ENCODE data around the gene SLC7A4. TPM values are rescaled to one million over a fixed set of nuclear protein-coding genes. Genes with fewer than 3 reads are reported as not detected.
A peak's percentile ranks its signal among the peaks of the same experiment; 100 is the strongest.

SLC7A4 gene
- total RNA-seq, 2 experiments from 2014 or later, result not detected

DNA sequence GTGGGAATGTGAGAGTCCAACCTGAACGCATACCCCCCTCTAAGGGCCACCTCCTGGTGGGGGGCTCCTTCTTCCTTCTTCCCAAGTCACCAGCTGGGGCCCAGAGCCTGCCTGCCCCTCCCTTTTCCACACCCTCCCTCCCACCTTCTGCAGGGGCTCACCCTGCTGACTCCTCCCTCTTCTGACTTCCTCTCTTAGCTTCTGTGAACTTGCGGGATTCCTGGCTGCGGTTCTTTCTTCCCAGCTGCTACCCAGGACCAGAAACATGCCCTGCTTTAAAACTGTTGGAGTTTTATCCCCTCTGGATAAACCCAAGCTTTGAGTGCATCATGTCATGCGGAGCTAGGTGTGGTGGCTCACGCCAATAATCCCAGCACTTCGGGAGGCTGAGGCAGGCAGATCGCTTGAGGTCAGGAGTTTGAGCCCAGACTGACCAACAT lies 23.5 kb upstream of the SLC7A4 start:
- no peak for TF ChIP-seq CTCF (IDR thresholded peaks at IDR 0.05)
- POLR2A ChIA-PET, result no interaction called here
- intact Hi-C loops (cut with micrococcal nuclease), result no loop called here
- CTCF ChIA-PET, result interaction anchor here (1.0 to 1.1 kb wide), 2 partner anchors 56 to 272 kb away, joined by 3 read pairs; no protein-coding TSS in a partner anchor
- H3K27ac Mint-ChIP-seq, result no peak overlapping the region
- H3K36me3 Mint-ChIP-seq (ENCODE audit: low read depth), result no peaks in the 10 kb centered on the region
- peak; percentile 61 for ATAC-seq
- H3K27me3 Mint-ChIP-seq, result peaks cover 5% of the 10 kb centered on the region
- peak overlapping the region; percentile 25 for H3K4me3 Mint-ChIP-seq
- peaks cover 10% of the 10 kb centered on the region for H3K4me1 Mint-ChIP-seq (ENCODE audit: low read depth)
- H3K9me3 Mint-ChIP-seq, result no peaks in the 10 kb centered on the region
- no peak for DNase-seq

- ChIA-PET CTCF (interaction anchor here (1.0 to 1.1 kb wide), 2 partner anchors 56 to 271 kb away, joined by 3 read pairs; no protein-coding TSS in a partner anchor), POLR2A (interaction anchor here (0.6 kb wide), 1 partner anchor 8 kb away, joined by 3 read pairs; no protein-coding TSS in a partner anchor)
- Mint-ChIP-seq H3K27me3 (peaks cover 5% of the 10 kb centered on the region), H3K4me1 (ENCODE audit: low read depth) (peaks cover 10% of the 10 kb centered on the region), H3K36me3 (ENCODE audit: low read depth) (no peaks in the 10 kb centered on the region), H3K27ac (no peak overlapping the region), H3K4me3 (peak overlapping the region; percentile 25), H3K9me3 (no peaks in the 10 kb centered on the region)
- ATAC-seq, result peak; percentile 49
- DNase-seq, result no peak
- intact Hi-C loops (cut with micrococcal nuclease), result no loop called here
- TF ChIP-seq CTCF (IDR thresholded peaks at IDR 0.05), result no peak
These were observed 23.1 kb upstream of the SLC7A4 start for GRCh38 chr22:21055564-21055834.

- Mint-ChIP-seq H3K9me3 (no peaks in the 10 kb centered on the region), H3K36me3 (ENCODE audit: low read depth) (no peaks in the 10 kb centered on the region), H3K4me3 (no peak overlapping the region), H3K27ac (no peak overlapping the region), H3K4me1 (ENCODE audit: low read depth) (peaks cover 10% of the 10 kb centered on the region), H3K27me3 (peaks cover 5% of the 10 kb centered on the region)
- no peak for TF ChIP-seq CTCF (IDR thresholded peaks at IDR 0.05)
- DNase-seq, result no peak
- POLR2A ChIA-PET, result interaction anchor here (0.6 kb wide), 1 partner anchor 8 kb away, joined by 3 read pairs; no protein-coding TSS in a partner anchor
- intact Hi-C loops (cut with micrococcal nuclease), result no loop called here
- CTCF ChIA-PET, result interaction anchor here (1.0 kb wide), 1 partner anchor 271 kb away, joined by 3 read pairs; no protein-coding TSS in a partner anchor
- ATAC-seq, result no peak
These were observed 22.6 kb upstream of the SLC7A4 start for GRCh38 chr22:21054714-21055563.

GRCh38 chr22:21054046-21054713 lies 21.8 kb upstream of the SLC7A4 start:
- H3K9me3 Mint-ChIP-seq, result no peaks in the 10 kb centered on the region
- DNase-seq (no peak), ATAC-seq (no peak)
- H3K4me1 Mint-ChIP-seq (ENCODE audit: low read depth), result peaks cover 10% of the 10 kb centered on the region
- no peak overlapping the region for H3K4me3 Mint-ChIP-seq
- no peaks in the 10 kb centered on the region for H3K36me3 Mint-ChIP-seq (ENCODE audit: low read depth)
- intact Hi-C loops (cut with micrococcal nuclease), result no loop called here
- POLR2A ChIA-PET, result no interaction called here
- H3K27me3 Mint-ChIP-seq, result peaks cover 5% of the 10 kb centered on the region
- no peak overlapping the region for H3K27ac Mint-ChIP-seq
- CTCF ChIA-PET, result no interaction called here
- no peak for TF ChIP-seq CTCF (IDR thresholded peaks at IDR 0.05)

All from activated CD8-positive, alpha-beta T cell treated with anti-CD3 and anti-CD28 coated beads for 36 hours (primary cell).